HS-5 (cell line): ENCODE results near the gene POFUT2.

Experiments used
- DNase-seq: peaks from one replicate; pipeline ENCODE4 v3.0.0-alpha.2; 2012; ENCODE audit warnings: low read depth

Gene POFUT2

GRCh38 chr21:45282283-45283034, 5.2 kb downstream of the POFUT2 start:
- DNase-seq: no peak

- DNase-seq: no peak
Measured at GRCh38 chr21:45281411-45282282, 6.0 kb downstream of the POFUT2 start.

- no peak for DNase-seq
Measured at GRCh38 chr21:45280969-45281368, 6.7 kb downstream of the POFUT2 start.

- no peak for DNase-seq
Measured at GRCh38 chr21:45280178-45280821, 7.4 kb downstream of the POFUT2 start.

- no peak for DNase-seq
Measured at GRCh38 chr21:45279446-45280177, 8.1 kb downstream of the POFUT2 start.

DNA sequence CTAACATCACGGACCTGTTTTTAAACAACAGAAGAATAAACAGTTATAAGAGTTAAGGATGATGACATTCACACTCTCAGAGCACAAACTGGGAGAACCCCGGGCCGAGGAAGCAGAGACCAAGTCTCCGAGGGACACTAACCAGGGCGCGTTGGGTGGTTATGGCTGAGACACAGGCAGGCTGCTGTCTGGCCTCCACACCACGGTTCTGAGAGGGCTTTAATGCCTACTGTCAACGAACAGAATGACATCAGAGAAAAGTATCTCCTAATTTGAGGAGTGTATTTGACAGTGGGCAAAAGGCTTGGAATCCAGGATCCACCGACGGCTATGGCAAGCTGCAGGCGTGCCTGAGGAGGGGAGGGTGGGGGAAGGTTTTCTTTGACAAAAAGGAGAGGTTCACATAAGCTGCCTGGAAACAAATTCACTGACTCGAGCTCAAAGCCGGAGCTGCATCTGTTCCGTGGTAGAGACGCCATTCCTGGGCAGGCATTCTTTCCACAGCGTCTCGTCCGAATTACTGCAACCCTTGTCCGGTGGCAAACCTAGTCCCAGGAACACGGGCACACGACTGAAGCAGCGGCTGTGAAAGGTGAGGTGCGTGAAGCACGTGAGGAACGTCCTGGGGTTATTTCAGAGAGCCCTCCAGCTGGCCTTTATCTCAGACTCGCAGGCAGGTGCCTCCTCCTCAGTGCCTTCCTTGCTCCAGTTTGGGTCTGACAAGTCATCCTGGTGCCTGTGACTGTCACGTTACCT, 9.4 kb downstream of the POFUT2 start:
- DNase-seq: no peak

DNA sequence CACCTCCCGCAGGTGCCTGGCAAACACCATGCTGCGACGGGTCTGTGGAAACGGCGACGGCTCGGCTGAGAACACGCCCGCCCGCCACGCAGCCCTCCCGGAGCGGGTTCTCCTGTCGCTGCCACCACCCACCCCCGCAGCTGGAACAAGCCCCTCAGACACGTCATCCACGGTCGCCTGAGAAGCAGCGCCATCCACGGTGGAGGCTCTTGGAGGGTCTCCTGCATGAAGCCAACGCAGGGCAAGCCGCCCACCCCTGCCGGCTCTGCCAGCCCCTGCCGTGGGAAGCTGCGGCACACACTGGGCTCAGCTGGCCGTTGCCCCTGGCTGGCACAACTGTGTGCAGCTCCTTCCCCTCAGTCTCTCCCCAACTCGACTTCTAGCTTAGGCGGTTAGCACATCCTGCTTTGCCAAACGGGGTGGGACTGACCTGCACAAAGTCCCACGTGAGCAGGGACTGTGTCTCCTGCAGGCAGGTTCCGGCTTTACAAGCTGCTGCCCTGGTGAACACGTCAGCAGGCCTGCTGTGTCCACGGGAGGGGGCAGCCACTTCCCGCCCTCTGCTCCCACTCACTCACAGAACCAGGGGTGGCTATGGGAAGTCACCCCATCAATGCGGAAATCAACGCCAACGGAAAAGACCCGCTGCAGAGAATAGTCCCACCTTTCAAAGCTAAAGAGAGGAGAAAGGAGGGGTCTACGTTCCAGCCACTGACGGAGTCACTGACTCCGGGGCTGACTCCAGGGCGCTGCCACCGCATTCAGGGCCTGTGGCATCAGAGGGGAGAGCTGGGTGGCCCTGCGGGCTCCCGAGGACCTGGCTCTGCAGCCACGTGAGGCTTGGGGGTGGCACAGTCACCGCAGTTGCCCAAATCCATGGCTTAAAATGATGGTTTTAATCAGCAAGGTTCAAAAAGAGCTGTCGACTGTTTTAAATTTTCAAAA, 10.3 kb downstream of the POFUT2 start:
- no peak for DNase-seq

DNA sequence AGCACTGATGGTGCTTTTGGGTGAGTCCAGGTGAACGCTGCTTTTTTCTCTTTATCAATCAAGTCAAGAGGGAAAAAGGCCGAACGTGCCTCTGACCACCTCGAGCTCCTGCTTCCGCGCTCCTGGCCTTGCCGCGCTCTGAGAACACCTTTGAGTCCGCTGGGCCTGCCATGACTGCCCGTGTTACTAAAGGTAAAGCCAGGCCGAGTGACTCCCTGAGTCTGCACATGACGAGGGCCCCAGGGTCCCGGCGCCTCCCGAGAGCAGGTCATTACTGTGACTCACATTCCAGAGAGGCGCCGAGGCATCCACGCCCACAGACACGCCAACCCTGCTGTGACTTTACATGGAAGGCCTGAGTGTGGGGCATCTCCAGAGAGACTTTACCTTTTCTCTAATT, 11.1 kb downstream of the POFUT2 start:
- no peak for DNase-seq

DNA sequence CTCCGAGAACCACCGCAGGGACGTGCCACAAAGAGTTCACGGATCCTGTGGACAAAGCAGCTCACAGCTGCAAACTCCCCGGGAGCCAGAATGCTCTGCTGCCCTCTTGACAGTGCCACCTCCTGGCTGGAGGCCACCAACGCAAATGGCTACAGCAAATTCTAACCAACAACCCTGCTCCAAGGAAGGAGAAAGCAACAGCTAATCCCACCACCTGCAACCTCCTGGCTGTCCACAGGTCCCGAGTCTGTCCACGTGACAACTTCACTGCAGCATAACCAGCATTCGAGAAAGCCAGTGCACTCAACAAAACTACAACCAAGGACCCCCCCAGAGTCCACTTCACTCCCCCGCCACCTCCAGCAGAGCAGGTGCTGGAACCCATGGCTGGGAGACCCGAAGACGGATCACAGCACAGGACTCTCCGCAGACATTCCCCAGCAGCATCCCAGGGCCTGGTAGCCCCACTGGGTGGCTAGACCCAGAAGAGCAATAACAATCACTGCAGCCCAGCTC, 17.3 kb downstream of the POFUT2 start:
- no peak for DNase-seq

DNA sequence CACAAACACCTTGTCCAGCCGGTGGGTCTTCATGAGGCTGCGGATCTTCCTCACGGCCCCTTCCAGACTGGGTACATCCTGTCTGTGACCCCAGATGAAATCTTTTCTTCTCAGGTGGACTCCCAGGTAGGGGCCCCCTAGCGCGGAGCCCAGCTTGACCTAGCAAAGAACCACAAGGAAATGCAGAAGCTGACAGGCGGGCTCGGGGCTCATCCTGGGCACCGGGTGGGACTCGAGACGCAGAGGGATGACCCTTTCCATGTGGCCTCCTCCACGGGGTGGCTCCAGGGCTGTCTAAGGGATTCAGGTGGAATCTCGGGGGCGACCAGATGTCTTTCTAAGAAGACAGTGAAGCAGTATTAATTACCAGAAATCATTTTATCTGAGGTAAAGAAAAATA, 17.8 kb downstream of the POFUT2 start:
- DNase-seq: no peak

DNA sequence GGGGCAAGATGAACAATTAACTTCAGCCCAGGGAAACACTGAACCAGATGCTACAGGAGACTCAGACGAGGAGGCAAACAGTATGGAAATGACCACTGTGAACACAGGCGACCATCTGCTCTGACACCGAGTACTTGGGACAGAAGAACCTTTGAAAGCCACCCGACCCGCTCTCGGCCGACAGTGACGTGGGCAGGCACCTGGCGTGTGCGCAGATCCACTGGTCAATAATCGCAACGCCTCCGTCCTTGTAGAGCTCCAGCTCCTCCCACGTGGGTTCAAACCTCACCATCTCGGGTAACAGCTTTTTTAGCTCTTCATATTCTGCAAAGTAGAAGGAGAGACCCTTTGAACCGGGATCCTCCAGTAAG, 20.3 kb downstream of the POFUT2 start:
- DNase-seq: no peak

DNA sequence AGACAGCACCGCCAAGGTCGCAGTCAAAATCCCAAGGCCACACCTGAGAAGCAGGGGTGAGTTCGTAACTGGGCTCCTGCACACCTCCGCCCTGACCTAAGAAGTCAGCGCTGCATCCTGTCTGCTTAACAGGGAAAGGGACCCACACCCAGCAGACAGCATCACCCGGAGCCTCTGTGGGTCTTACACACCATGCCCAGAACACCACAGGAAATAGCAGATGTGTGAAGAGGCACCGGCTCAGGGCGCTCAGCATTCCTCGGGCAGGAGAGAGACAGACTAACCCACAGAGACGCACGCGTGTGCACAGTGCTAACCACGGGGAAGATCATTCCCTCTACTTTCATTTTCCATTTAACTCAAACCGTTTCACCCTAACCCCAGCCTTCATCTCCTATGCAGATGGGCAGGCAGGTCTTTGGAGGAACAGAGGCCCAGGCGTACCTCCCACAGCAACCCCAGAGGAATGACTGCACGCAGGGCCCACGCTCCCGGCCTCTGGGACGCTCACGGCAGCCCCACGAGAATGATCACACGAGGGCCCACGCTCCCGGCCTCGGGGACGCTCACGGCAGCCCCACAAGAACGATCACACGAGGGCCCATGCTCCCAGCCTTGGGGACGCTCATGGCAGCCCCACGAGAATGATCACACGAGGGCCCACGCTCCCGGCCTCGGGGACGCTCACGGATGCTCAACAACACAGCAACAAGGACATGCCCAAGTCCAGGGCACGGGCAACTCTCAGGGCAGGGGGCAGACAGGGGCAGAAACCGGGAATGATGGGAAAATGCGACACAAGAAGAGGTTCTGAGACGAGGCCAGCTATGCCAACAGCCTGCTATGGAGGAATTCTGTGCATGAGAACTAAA, 20.9 kb downstream of the POFUT2 start:
- DNase-seq: no peak

DNA sequence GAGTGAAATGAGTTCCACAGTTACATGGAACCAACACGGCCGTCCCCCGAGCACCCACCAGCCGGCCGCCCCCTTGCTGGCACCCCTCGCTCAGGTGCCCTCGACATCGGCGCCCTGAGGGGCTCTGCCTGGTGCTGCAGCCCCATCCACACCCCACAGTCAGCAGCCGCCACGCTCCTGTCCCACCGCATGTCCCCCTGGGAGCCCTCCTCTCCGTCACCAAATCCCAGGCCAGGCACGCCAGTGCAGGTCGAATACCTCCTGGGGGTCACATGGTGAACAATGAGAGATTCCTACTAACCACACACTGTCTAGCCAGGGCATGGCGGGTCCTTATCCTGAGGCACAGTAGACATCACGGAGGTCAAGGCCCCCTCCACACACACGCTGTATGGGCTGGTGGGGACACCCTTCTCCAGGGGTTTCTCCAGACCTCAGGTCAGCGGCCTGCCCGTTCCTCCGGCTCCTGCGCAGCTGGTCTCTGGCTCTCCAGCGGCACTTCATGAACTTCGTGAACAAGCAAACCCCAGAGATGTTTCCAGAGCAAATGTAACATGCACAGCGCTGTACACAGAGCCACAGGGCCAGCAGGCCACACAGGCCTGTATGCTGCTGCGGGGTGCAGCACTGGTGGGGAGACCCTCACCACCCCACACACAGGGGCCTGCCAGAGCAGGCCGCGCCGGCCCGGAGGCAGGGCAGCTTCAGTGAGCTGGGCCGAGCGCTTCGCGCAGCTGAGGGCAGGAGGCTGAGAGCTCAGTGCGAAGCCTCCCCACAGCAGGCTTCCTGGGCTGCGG, 21.8 kb downstream of the POFUT2 start:
- no peak for DNase-seq

DNA sequence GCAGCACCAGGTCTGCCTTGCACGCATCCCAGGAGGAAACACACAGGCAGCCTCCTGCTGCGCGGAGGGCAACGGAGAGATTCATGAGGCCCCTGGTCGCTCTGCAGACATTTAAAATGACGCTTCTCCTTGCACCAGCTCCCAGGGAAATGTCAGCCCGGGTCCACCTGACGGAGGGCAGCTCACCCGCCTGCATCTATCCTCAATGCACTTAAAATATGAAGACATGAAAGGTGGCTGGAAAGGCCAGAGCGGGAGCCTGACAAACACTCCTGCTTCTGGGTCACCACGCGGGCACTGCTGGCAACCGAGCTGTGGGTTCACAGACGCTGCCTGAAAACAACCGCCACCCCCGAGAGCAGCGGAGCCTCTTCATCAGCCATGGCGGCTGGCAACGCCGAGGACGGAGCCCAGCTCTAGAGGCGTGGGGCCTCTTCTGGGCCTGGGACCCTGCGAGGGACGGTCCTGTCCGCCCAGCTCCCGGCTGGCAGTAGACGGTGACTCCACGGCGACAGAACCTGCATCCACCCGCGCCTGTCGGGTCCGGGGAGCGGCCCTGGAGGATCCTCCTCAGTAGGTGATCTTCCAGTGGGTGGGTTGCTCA, 22.7 kb downstream of the POFUT2 start:
- no peak for DNase-seq

GRCh38 chr21:45264146-45264911, 23.4 kb downstream of the POFUT2 start:
- no peak for DNase-seq

DNA sequence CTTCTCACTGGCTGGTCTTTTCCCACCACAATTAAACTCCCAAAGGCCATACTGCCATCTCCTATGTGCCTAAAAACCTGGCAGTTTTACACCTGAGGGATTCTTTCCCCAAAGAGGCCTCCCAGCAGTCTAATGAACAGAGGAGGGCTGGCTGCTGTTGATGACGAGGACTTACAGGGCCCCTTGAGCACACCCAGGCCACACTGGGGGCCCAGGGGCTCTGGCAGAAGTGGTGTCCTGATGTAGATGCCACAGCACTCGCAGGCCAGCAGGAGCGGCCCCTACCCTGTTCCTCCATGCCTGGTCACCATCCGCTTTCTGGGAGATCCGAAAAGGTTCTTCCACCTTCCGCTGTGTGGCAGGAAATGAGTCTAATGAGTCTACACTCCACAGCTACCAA, 24.2 kb downstream of the POFUT2 start:
- DNase-seq: no peak

- no peak for DNase-seq
Measured at GRCh38 chr21:45262616-45263015, 25.1 kb downstream of the POFUT2 start.
